Smooth muscle cell of the pulmonary artery (primary cell): Measurements from ENCODE around the gene ZSCAN30. TPM values are rescaled to one million over a fixed set of nuclear protein-coding genes. Genes with fewer than 3 reads are reported as not detected.

Experiments
- total RNA-seq: library from RNA; depleted of rRNA; stranded (reverse); fragments of >200 nt; gene quantifications from 2 replicates; pipeline ENCODE4 v1.2.3, GENCODE V29; 2014

Gene ZSCAN30
- total RNA-seq = 20.7 and 21.9 TPM in 2 replicates

GRCh38 chr18:35290094-35290735 lies at the start of gene ZSCAN30:
Gene ZSCAN30, minus strand, starts transcription at chr18:35290229. Its CDS starts 25,877 bp downstream, at chr18:35264352.

DNA sequence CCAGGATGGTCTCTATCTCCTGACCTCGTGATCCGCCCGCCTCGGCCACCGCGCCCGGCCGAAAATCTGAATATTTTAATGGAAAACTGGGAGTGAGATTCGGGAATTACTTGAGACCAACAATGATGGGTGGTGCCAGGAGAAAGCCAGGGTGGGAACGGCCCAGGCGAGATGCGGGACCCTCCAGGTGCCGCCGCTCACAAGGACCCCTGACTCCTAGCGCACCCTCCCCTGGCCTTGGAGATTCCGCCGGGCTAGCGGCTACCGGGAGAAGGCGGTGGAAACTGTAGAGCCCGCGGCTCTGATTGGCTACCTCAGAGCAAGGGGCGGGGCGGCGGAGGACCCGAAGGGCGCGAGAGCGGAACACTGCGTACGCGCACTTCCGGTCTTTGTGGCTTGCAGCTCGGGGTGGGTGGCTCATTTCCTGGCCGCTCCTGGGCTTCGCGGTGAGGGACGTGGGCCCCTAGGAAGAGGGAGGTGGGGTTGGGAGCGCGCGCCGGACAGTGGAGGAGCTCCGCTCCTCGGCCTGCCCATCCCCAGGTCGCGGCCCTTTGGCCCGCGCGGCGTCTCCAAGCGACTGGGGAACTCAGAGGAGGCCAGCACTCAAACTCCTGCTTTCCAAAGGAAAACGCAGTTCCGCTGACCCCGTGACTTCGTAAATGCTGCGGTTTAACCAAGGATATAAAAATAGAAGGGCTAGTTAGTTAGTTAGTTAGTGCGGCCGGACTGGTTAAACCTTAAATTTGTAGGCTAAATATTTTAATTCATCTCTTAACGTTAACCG lies 49.2 kb downstream of the ZSCAN30 start, which contains the start of gene ZNF397:
TSS of gene ZNF397 (plus strand) at position 371 of the 784 bp plus-strand sequence. CDS start 1,437 bp downstream, outside the sequence.

Other genes with a start within 250 kb of the ZSCAN30 start
- gene MAPRE2, start 248.8 kb downstream of the ZSCAN30 start, total RNA-seq = 18.1 and 41.6 TPM in 2 replicates
- gene ZNF397, start 49.2 kb downstream of the ZSCAN30 start, total RNA-seq = 14.5 and 16.5 TPM in 2 replicates
- 22.3 and 26.8 TPM in 2 replicates for gene ZNF24, start 54.2 kb upstream of the ZSCAN30 start, total RNA-seq
- 1.9 and 3.5 TPM in 2 replicates for gene ZNF396, start 87.1 kb upstream of the ZSCAN30 start, total RNA-seq
- 2.7 and 6.5 TPM in 2 replicates for gene INO80C, start 207.7 kb upstream of the ZSCAN30 start, total RNA-seq